GM19463 (cell line): Measurements from ENCODE around the gene EIF4E2.

Source experiments
- ATAC-seq: cut with Tn5 transposase; IDR thresholded peaks from one replicate; pipeline ENCODE4 v1.9.1; 2021; ENCODE audit warnings: mild to moderate bottlenecking, moderate library complexity; ENCODE audit not compliant: unreplicated experiment

Gene EIF4E2

GRCh38 chr2:232550354-232551249 is at the start of gene EIF4E2, which contains the start of gene TIGD1:
Gene EIF4E2, plus strand, starts transcription at chr2:232550689. Its CDS starts 36 bp downstream, at chr2:232550725.
Gene TIGD1, minus strand, starts transcription at chr2:232550557. Its CDS starts 675 bp downstream, at chr2:232549882.
- peak; percentile 95 for ATAC-seq

- ATAC-seq, result no peak
These were observed 49.1 kb upstream of the EIF4E2 start for GRCh38 chr2:232501331-232501771.

- no peak for ATAC-seq
These were observed 48.6 kb upstream of the EIF4E2 start for GRCh38 chr2:232501794-232502390.

- no peak for ATAC-seq
These were observed 48.0 kb upstream of the EIF4E2 start for GRCh38 chr2:232502511-232502910.

- no peak for ATAC-seq
These were observed 47.3 kb upstream of the EIF4E2 start for GRCh38 chr2:232502911-232503808.

GRCh38 chr2:232503809-232504323 is 46.6 kb upstream of the EIF4E2 start:
- ATAC-seq, result no peak

- ATAC-seq, result no peak
These were observed 46.1 kb upstream of the EIF4E2 start for GRCh38 chr2:232504438-232504837.

- no peak for ATAC-seq
These were observed 44.6 kb upstream of the EIF4E2 start for GRCh38 chr2:232505856-232506255.

- no peak for ATAC-seq
These were observed 43.8 kb upstream of the EIF4E2 start for GRCh38 chr2:232506709-232507108.

- no peak for ATAC-seq
These were observed 42.2 kb upstream of the EIF4E2 start for GRCh38 chr2:232508251-232508650.

GRCh38 chr2:232511336-232511890 is 39.1 kb upstream of the EIF4E2 start:
- no peak for ATAC-seq

- no peak for ATAC-seq
These were observed 37.9 kb upstream of the EIF4E2 start for GRCh38 chr2:232512602-232513001.

- no peak for ATAC-seq
These were observed 37.1 kb upstream of the EIF4E2 start for GRCh38 chr2:232513353-232513752.

- ATAC-seq, result no peak
These were observed 34.9 kb upstream of the EIF4E2 start for GRCh38 chr2:232515639-232516038.

GRCh38 chr2:232516551-232516950 is 33.9 kb upstream of the EIF4E2 start:
- ATAC-seq, result no peak

GRCh38 chr2:232518844-232519243 is 31.6 kb upstream of the EIF4E2 start:
- ATAC-seq, result no peak

GRCh38 chr2:232519581-232520438 is 30.7 kb upstream of the EIF4E2 start, which contains the start of gene PRSS56:
Gene PRSS56, plus strand, starts transcription at chr2:232520388. Its CDS starts 211 bp downstream, at chr2:232520599.
- no peak for ATAC-seq

GRCh38 chr2:232520489-232520888 is 30.0 kb upstream of the EIF4E2 start:
- ATAC-seq, result no peak

GRCh38 chr2:232521098-232521497 is 29.4 kb upstream of the EIF4E2 start:
- ATAC-seq, result no peak
